ENCODE results near the gene NT5C2.
"Not testable (repeated sequence)": the region's sequence is repeated elsewhere in the genome, so short reads cannot be mapped to it uniquely, and the experiment has no call there.

Gene NT5C2

GRCh38 chr10:103155471-103156085 lies 37.5 kb downstream of the NT5C2 start:
- no peak for DNase-seq

- DNase-seq = no peak
Observed at GRCh38 chr10:103154521-103155299, 38.4 kb downstream of the NT5C2 start.

- peak in 1 of 2 experiments; percentile 10 for DNase-seq
Observed at GRCh38 chr10:103153302-103154197, 39.5 kb downstream of the NT5C2 start.

- DNase-seq = no peak
Observed at GRCh38 chr10:103149991-103150622, 43.0 kb downstream of the NT5C2 start.

- no peak for DNase-seq
Observed at GRCh38 chr10:103147645-103148044, 45.4 kb downstream of the NT5C2 start.

GRCh38 chr10:103145860-103146466 lies 47.1 kb downstream of the NT5C2 start:
- DNase-seq = no peak

- no peak for DNase-seq
Observed at GRCh38 chr10:103145046-103145445, 48.0 kb downstream of the NT5C2 start.

GRCh38 chr10:103144041-103144440 lies 49.0 kb downstream of the NT5C2 start:
- no peak for DNase-seq

GRCh38 chr10:103143641-103144040 lies 49.4 kb downstream of the NT5C2 start:
- not testable (repeated sequence) for DNase-seq

- no peak for DNase-seq
Observed at GRCh38 chr10:103141950-103142349, 51.1 kb downstream of the NT5C2 start.

GRCh38 chr10:103140469-103140868 lies 52.6 kb downstream of the NT5C2 start:
- no peak for DNase-seq

- DNase-seq = no peak
Observed at GRCh38 chr10:103139803-103140202, 53.3 kb downstream of the NT5C2 start.

- not testable (repeated sequence) for DNase-seq
Observed at GRCh38 chr10:103135168-103135567, 57.9 kb downstream of the NT5C2 start.

- no peak for DNase-seq
Observed at GRCh38 chr10:103130910-103131309, 62.2 kb downstream of the NT5C2 start.

GRCh38 chr10:103130180-103130579 lies 62.9 kb downstream of the NT5C2 start:
- DNase-seq = not testable (repeated sequence)

- no peak for DNase-seq
Observed at GRCh38 chr10:103127241-103127640, 65.8 kb downstream of the NT5C2 start.

- DNase-seq = no peak
Observed at GRCh38 chr10:103125323-103126267, 67.5 kb downstream of the NT5C2 start.

- no peak for DNase-seq
Observed at GRCh38 chr10:103124420-103125096, 68.5 kb downstream of the NT5C2 start.

GRCh38 chr10:103123282-103124024 lies 69.6 kb downstream of the NT5C2 start:
- no peak for DNase-seq
